Measurements from ENCODE around the gene AMT. TPM values are rescaled to one million over a fixed set of nuclear protein-coding genes. Genes with fewer than 3 reads are reported as not detected.

The AMT gene
- total and polyA plus RNA-seq, 2 of the 13 experiments (the other 11 are each of a cell fraction or from before 2014, with no cell fraction given), result 35.3 to 59.0 TPM

DNA sequence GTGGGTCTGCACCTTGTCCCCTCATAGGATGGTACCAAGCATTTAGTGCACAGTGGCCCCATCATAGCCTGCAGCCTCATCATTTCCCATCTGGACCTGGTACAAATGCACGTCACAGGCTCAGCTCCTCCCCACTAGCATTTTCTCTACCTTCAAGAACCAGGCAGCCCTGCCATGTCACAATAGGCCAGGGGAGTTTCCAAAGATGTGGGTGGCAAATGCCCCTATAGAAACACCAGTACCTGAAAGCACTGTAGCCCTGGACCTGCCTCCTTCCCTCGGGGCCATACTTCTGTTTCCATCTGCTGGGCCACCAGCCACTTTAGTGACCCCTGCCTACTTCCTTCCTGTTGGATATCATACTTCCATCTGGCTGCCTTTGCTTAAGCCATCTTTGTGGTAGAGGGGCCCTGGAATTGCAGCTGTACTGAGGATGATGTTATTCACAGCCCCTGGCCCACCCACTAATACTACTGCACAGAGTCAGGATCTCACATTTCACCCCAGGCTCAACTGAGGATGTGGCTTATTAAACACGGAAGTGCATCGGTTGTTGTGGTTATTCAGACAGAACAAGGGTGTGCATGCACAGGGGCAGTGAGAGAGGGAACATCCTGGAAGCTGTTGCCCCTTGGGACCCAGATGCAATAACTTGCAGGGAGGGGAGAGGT, 6.2 kb downstream of the AMT start:
- H3K4me3 ChIP-seq (replicated peaks in 1 of 3; ENCODE audit: insufficient read depth in 1 of 3, low read depth in 2 of 3, low read length in 3 of 3), result no peak overlapping the region
- ATAC-seq (no peak), FAIRE-seq (no peak), DNase-seq (ENCODE audit: low spot score) (no peak)
- ChIA-PET CTCF (ENCODE audit: low intra/inter-chr PET ratio, low total read pairs) (interaction anchor here (1.9 kb wide), 1 partner anchor 33 kb away, joined by 15 read pairs; no protein-coding TSS in a partner anchor), POLR2A (interaction anchor here (0.6 to 3.9 kb wide), 6 partner anchors 13 to 256 kb away, joined by 3 to 13 read pairs (median 8); partner anchors contain the start of genes NICN1 and USP4)
- H2AFZ ChIP-seq (ENCODE audit: low read length), result no peak overlapping the region
- H3K36me3 ChIP-seq (replicated peaks in 1 of 2; ENCODE audit: control insufficient read depth in 1 of 2, insufficient read depth in 2 of 2, low read length in 2 of 2), result peaks cover 0 to 6% of the 10 kb centered on the region in 2 experiments; a peak in 3 of 5 replicates
- in situ Hi-C loops (cut with HindIII; ENCODE audit: extremely low pct_ligation_motif_present, low pct_unique_long_range_greater_than_20kb) (no loop called here), intact Hi-C loops (cut with micrococcal nuclease; ENCODE audit: unreplicated experiment) (no loop called here)
- no peaks in the 10 kb centered on the region; a peak in 1 of 5 replicates for H3K27me3 ChIP-seq (ENCODE audit: control insufficient read depth in 1 of 2, insufficient read depth in 2 of 2, low read length in 2 of 2)
- H3K4me2 ChIP-seq (ENCODE audit: low read depth, low read length), result no peak overlapping the region
- no peak overlapping the region for H3K9ac ChIP-seq (ENCODE audit: insufficient read depth, low read depth, low read length)
- no peak overlapping the region for H3K27ac ChIP-seq (ENCODE audit: extremely low read length, insufficient read depth, low read length)
- 95% methylated on average over 4 of the region's 4 CpGs for WGBS (ENCODE audit: low lambda C conversion rate)
- H3K79me2 ChIP-seq (ENCODE audit: insufficient read depth, low read length), result peaks cover 20% of the 10 kb centered on the region
- no TSS peak for BruUV-seq (replicated peaks)
- peaks cover 1% of the 10 kb centered on the region for H4K20me1 ChIP-seq (ENCODE audit: insufficient read depth, low read length)
- peaks cover 47% of the 10 kb centered on the region for H3K4me1 ChIP-seq (ENCODE audit: insufficient read depth, low read length)
- H3K9me3 ChIP-seq (ENCODE audit: low read length), result no peaks in the 10 kb centered on the region
- no peak for TF ChIP-seq ZMYM4 (CRISPR knock-in tag; IDR thresholded peaks at IDR 0.05)
- TF ChIP-seq, protein P1, sequence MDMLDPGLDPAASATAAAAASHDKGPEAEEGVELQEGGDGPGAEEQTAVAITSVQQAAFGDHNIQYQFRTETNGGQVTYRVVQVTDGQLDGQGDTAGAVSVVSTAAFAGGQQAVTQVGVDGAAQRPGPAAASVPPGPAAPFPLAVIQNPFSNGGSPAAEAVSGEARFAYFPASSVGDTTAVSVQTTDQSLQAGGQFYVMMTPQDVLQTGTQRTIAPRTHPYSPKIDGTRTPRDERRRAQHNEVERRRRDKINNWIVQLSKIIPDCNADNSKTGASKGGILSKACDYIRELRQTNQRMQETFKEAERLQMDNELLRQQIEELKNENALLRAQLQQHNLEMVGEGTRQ (IDR thresholded peaks at IDR 0.05; ENCODE audit: low read depth, low read length), result no peak
- TF ChIP-seq, protein P1 (CRISPR knock-in tag; IDR thresholded peaks at IDR 0.05; ENCODE audit: borderline replicate concordance), result no peak
- TF ChIP-seq IKZF4 (CRISPR knock-in tag; IDR thresholded peaks at IDR 0.05; ENCODE audit: borderline replicate concordance, low read depth, not compliant biosample characterization), result no peak
- TF ChIP-seq, protein P2, sequence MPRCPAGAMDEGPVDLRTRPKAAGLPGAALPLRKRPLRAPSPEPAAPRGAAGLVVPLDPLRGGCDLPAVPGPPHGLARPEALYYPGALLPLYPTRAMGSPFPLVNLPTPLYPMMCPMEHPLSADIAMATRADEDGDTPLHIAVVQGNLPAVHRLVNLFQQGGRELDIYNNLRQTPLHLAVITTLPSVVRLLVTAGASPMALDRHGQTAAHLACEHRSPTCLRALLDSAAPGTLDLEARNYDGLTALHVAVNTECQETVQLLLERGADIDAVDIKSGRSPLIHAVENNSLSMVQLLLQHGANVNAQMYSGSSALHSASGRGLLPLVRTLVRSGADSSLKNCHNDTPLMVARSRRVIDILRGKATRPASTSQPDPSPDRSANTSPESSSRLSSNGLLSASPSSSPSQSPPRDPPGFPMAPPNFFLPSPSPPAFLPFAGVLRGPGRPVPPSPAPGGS (CRISPR knock-in tag; IDR thresholded peaks at IDR 0.05), result no peak
- no peak for TF ChIP-seq SRSF4 (IDR thresholded peaks at IDR 0.05; ENCODE audit: low read depth, low read length, poor library complexity, severe bottlenecking)
- TF ChIP-seq, protein P3, sequence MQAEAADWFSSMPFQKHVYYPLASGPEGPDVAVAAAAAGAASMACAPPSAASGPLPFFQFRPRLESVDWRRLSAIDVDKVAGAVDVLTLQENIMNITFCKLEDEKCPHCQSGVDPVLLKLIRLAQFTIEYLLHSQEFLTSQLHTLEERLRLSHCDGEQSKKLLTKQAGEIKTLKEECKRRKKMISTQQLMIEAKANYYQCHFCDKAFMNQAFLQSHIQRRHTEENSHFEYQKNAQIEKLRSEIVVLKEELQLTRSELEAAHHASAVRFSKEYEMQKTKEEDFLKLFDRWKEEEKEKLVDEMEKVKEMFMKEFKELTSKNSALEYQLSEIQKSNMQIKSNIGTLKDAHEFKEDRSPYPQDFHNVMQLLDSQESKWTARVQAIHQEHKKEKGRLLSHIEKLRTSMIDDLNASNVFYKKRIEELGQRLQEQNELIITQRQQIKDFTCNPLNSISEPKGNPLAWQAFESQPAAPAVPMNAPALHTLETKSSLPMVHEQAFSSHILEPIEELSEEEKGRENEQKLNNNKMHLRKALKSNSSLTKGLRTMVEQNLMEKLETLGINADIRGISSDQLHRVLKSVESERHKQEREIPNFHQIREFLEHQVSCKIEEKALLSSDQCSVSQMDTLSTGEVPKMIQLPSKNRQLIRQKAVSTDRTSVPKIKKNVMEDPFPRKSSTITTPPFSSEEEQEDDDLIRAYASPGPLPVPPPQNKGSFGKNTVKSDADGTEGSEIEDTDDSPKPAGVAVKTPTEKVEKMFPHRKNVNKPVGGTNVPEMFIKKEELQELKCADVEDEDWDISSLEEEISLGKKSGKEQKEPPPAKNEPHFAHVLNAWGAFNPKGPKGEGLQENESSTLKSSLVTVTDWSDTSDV (CRISPR knock-in tag; IDR thresholded peaks at IDR 0.05), result no peak
- no peak for TF ChIP-seq ZNF44 (CRISPR knock-in tag; IDR thresholded peaks at IDR 0.05)
- no peak for TF ChIP-seq NFIB (CRISPR knock-in tag; IDR thresholded peaks at IDR 0.05; ENCODE audit: borderline replicate concordance)
- TF ChIP-seq RFXAP (CRISPR knock-in tag; IDR thresholded peaks at IDR 0.05; ENCODE audit: borderline replicate concordance), result no peak
- TF ChIP-seq ZNF296 (CRISPR knock-in tag; conservative IDR thresholded peaks at IDR 0.05), result no peak
- no peak for TF ChIP-seq ZNF337 (CRISPR knock-in tag; IDR thresholded peaks at IDR 0.05; ENCODE audit: borderline replicate concordance, low read depth)
- no peak for TF ChIP-seq ZNF773 (CRISPR knock-in tag; IDR thresholded peaks at IDR 0.05; ENCODE audit: borderline replicate concordance)
- no peak for TF ChIP-seq KLF11 (CRISPR knock-in tag; IDR thresholded peaks at IDR 0.05)
- TF ChIP-seq, protein P4, sequence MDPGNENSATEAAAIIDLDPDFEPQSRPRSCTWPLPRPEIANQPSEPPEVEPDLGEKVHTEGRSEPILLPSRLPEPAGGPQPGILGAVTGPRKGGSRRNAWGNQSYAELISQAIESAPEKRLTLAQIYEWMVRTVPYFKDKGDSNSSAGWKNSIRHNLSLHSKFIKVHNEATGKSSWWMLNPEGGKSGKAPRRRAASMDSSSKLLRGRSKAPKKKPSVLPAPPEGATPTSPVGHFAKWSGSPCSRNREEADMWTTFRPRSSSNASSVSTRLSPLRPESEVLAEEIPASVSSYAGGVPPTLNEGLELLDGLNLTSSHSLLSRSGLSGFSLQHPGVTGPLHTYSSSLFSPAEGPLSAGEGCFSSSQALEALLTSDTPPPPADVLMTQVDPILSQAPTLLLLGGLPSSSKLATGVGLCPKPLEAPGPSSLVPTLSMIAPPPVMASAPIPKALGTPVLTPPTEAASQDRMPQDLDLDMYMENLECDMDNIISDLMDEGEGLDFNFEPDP (CRISPR knock-in tag; conservative IDR thresholded peaks at IDR 0.05), result no peak
- no peak for TF ChIP-seq ZNF180 (CRISPR knock-in tag; IDR thresholded peaks at IDR 0.05; ENCODE audit: borderline replicate concordance, low read depth)

Measured in HepG2 (cell line).